AG10803 (cell line): Measurements from ENCODE around the gene PPP1R3C.

ENCODE experiments used
- DNase-seq: peaks from one replicate; pipeline ENCODE4 v3.0.0; 2010; ENCODE audit warnings: low read depth
- H3K4me3 ChIP-seq: 2 replicates; pipeline ENCODE4 v1.5.1; 2011; ENCODE audit warnings: mild to moderate bottlenecking, low read length, control low read depth
- CTCF ChIP-seq: conservative IDR thresholded peaks from 2 replicates; pipeline ENCODE4 v1.5.1; 2011; ENCODE audit warnings: mild to moderate bottlenecking, low read length, control low read depth, inconsistent platforms

PPP1R3C gene

GRCh38 chr10:91592266-91592975, 40.5 kb downstream of the PPP1R3C start:
- no peak for TF ChIP-seq CTCF

DNA sequence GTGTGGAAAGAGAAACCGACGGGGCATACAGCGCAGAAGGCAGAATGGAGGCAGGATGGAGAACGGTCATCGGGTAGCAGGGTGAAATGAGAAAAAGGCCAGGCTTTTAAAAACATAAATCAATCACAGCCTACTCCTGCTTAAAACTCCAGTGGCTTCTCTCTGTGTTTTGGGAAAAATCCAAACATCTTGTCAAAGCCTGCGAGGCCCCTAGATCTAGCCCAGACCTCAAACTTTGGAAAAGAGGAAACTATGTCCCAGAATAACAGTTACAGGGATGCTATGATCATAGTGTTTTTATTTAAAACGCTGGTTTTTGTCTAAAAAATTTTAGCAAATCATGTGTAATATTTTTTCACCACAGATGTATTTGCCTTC, 41.1 kb downstream of the PPP1R3C start:
- no peak for TF ChIP-seq CTCF
- DNase-seq, result no peak
- H3K4me3 ChIP-seq, result no peak overlapping the region

More at GRCh38 chr10:91592266-91592975, 40.5 kb downstream of the PPP1R3C start:
- H3K4me3 ChIP-seq, result no peak overlapping the region
- no peak for DNase-seq

DNA sequence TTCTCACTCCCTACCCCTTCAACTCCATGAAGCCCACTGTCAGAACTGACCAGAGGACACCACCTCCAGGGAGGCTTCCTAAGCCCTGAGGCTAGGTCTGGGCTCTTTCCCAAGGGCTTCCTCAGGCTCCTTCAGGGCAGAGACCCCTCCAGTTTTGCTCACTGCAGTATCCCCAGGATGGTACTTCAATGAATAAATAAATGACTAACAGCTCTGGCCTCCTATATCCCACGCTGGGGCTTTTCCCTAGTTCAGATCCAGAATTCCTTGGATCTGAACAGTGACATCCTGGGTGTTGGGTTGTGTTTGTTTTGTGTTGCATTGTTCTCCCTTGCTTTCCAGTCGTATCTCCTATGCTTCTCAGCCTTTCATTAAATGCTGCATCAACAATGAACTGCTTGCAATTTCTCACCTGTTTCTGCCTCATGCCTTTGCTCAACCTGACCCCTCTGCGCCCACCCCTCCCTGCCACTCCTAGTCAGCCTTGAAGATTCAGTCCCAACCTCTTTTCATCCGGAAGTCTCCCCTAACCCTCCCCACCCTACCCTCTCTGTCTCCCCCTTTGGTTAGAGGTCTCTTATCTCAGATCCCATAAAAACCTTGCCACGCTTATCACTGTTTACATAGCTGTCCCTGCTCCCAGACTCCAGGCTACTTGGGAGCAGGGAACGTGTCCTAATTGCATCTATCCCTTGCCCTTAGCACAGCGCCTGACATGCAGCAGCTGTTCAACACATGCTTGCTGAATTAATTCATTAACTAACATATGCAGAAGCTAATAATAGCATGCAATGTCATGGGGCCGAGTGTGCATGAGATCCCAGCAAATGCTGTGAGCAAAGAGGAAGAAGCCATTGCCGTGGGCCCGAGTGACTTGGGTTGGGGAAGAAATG, 41.7 kb downstream of the PPP1R3C start:
- DNase-seq, result peak; percentile 88
- no peak overlapping the region for H3K4me3 ChIP-seq
- no peak for TF ChIP-seq CTCF

- no peak overlapping the region for H3K4me3 ChIP-seq
- no peak for TF ChIP-seq CTCF
- DNase-seq, result peak; percentile 99
These were observed 42.5 kb downstream of the PPP1R3C start for GRCh38 chr10:91590142-91590903.

GRCh38 chr10:91589658-91590035, 43.2 kb downstream of the PPP1R3C start:
- no peak for TF ChIP-seq CTCF
- DNase-seq, result no peak
- no peak overlapping the region for H3K4me3 ChIP-seq

DNA sequence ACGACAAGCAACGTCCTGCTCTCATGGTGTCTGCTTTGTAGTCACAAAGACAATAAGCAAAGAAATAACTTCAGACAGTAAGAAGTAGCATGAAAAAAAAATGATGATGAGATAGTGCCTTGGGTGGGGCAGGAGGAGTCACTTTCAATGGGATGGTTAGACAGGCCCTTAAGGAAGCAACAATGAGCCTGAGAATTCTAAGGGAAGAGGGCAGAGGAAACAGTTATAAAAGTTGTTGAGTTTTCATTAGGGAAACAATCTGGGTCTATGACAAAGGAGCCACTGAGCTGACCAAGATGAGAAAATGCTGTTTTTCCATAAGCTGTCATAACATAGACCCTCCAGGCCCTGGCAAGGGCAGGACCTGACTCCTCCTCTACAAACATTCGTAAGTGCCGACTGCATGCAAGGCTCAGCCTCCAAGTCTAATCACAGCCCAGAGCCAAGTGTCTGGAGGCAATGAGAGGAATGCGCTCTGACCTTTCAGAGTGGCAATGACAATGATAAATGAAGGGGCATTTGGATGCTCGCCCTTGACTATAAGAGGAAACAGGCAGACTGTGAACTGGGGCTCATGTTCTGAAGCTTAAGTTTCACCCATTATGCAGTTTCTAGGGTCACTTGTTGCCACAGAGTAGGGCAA, 43.7 kb downstream of the PPP1R3C start:
- DNase-seq, result peak; percentile 89
- no peak for TF ChIP-seq CTCF
- no peak overlapping the region for H3K4me3 ChIP-seq
